ENCODE results near the gene FOXF2. TPM values are rescaled to one million over a fixed set of nuclear protein-coding genes. Genes with fewer than 3 reads are reported as not detected.

FOXF2 gene
- total and polyA plus RNA-seq, 2 donors (not counting 3 experiments of a cell fraction or from before 2014, with no cell fraction given), result not detected

GRCh38 chr6:1406306-1407072, 17.1 kb downstream of the FOXF2 start:
- H3K9me3 ChIP-seq (replicated peaks; ENCODE audit: control insufficient read depth, insufficient read depth, low read length), result no peaks in the 10 kb centered on the region
- dilution Hi-C loops (cut with MboI; ENCODE audit: extremely low pct_ligation_motif_present, low sequenced_read_pairs), result no loop called here
- ChIA-PET POLR2A (no interaction called here), CTCF (interaction anchor here (1.4 to 2.2 kb wide), 3 partner anchors 9 to 18 kb away, joined by 4 to 12 read pairs (median 7); no protein-coding TSS in a partner anchor)
- H3K4me1 ChIP-seq (ENCODE audit: control insufficient read depth, extremely low read depth, insufficient read depth, low read length), result no peaks in the 10 kb centered on the region
- DNase-seq (ENCODE audit: low read depth, low spot score) (no peak), FAIRE-seq (no peak)
- no peaks in the 10 kb centered on the region for H3K27me3 ChIP-seq (ENCODE audit: control insufficient read depth in 2 of 2, insufficient read depth in 2 of 2, low read length in 2 of 2)
- BruUV-seq (replicated peaks), result no TSS peak
- intact Hi-C loops (cut with micrococcal nuclease), result no loop called here
- H3K9ac ChIP-seq (replicated peaks; ENCODE audit: extremely low read depth, insufficient read depth, low read length), result no peak overlapping the region
- no peaks in the 10 kb centered on the region for H3K36me3 ChIP-seq (ENCODE audit: control insufficient read depth in 2 of 2, extremely low read depth in 1 of 2, insufficient read depth in 2 of 2, low read length in 2 of 2)
- no peak overlapping the region for H3K4me2 ChIP-seq (ENCODE audit: insufficient read depth, low read length)
- no peaks in the 10 kb centered on the region for H4K20me1 ChIP-seq (replicated peaks; ENCODE audit: control insufficient read depth, extremely low read depth, insufficient read depth, low read length)
- no peak overlapping the region for H3K27ac ChIP-seq (ENCODE audit: insufficient read depth, low read depth, low read length)
- H2AFZ ChIP-seq (ENCODE audit: low read depth, low read length), result no peak overlapping the region
- H3K4me3 ChIP-seq (replicated peaks in 1 of 3; ENCODE audit: insufficient read depth in 1 of 3, low read depth in 1 of 3, low read length in 3 of 3), result no peak overlapping the region
- no peaks in the 10 kb centered on the region for H3K79me2 ChIP-seq (ENCODE audit: control insufficient read depth, insufficient read depth, low read length)
- no peak for TF ChIP-seq GATA2 (IDR thresholded peaks at IDR 0.05; ENCODE audit: insufficient read depth, insufficient read length, low read depth, low read length)
- TF ChIP-seq, protein P1, sequence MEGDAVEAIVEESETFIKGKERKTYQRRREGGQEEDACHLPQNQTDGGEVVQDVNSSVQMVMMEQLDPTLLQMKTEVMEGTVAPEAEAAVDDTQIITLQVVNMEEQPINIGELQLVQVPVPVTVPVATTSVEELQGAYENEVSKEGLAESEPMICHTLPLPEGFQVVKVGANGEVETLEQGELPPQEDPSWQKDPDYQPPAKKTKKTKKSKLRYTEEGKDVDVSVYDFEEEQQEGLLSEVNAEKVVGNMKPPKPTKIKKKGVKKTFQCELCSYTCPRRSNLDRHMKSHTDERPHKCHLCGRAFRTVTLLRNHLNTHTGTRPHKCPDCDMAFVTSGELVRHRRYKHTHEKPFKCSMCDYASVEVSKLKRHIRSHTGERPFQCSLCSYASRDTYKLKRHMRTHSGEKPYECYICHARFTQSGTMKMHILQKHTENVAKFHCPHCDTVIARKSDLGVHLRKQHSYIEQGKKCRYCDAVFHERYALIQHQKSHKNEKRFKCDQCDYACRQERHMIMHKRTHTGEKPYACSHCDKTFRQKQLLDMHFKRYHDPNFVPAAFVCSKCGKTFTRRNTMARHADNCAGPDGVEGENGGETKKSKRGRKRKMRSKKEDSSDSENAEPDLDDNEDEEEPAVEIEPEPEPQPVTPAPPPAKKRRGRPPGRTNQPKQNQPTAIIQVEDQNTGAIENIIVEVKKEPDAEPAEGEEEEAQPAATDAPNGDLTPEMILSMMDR (IDR thresholded peaks at IDR 0.05; ENCODE audit: extremely low read depth in 1 of 2, insufficient read depth in 1 of 2, low read depth in 1 of 2, low read length in 2 of 2), result no peak
- no peak for TF ChIP-seq MYC (IDR thresholded peaks at IDR 0.05; ENCODE audit: low read depth, low read length)
- H3K9me1 ChIP-seq (replicated peaks; ENCODE audit: control insufficient read depth, extremely low read depth, insufficient read depth, low read length), result no peaks in the 10 kb centered on the region

GRCh38 chr6:1407499-1407990, 18.2 kb downstream of the FOXF2 start:
- Histone ChIP-seq H3K9me3 (replicated peaks; ENCODE audit: control insufficient read depth, insufficient read depth, low read length) (no peaks in the 10 kb centered on the region), H3K36me3 (ENCODE audit: control insufficient read depth in 2 of 2, extremely low read depth in 1 of 2, insufficient read depth in 2 of 2, low read length in 2 of 2) (no peaks in the 10 kb centered on the region), H3K4me1 (ENCODE audit: control insufficient read depth, extremely low read depth, insufficient read depth, low read length) (no peaks in the 10 kb centered on the region), H3K27ac (ENCODE audit: insufficient read depth, low read depth, low read length) (no peak overlapping the region), H3K79me2 (ENCODE audit: control insufficient read depth, insufficient read depth, low read length) (no peaks in the 10 kb centered on the region), H3K27me3 (ENCODE audit: control insufficient read depth in 2 of 2, insufficient read depth in 2 of 2, low read length in 2 of 2) (no peaks in the 10 kb centered on the region), H3K9ac (replicated peaks; ENCODE audit: extremely low read depth, insufficient read depth, low read length) (no peak overlapping the region), H3K9me1 (replicated peaks; ENCODE audit: control insufficient read depth, extremely low read depth, insufficient read depth, low read length) (no peaks in the 10 kb centered on the region), H3K4me3 (replicated peaks in 1 of 3; ENCODE audit: insufficient read depth in 1 of 3, low read depth in 1 of 3, low read length in 3 of 3) (no peak overlapping the region), H4K20me1 (replicated peaks; ENCODE audit: control insufficient read depth, extremely low read depth, insufficient read depth, low read length) (no peaks in the 10 kb centered on the region), H2AFZ (ENCODE audit: low read depth, low read length) (no peak overlapping the region), H3K4me2 (ENCODE audit: insufficient read depth, low read length) (no peak overlapping the region)
- POLR2A ChIA-PET, result no interaction called here
- CTCF ChIA-PET, result interaction anchor here (1.4 kb wide), 1 partner anchor 10 kb away, joined by 4 read pairs; no protein-coding TSS in a partner anchor
- BruUV-seq (replicated peaks), result no TSS peak
- DNase-seq (ENCODE audit: low read depth, low spot score) (no peak), FAIRE-seq (no peak)
- dilution Hi-C loops (cut with MboI; ENCODE audit: extremely low pct_ligation_motif_present, low sequenced_read_pairs), result no loop called here
- TF ChIP-seq EZH2 (IDR thresholded peaks at IDR 0.05; ENCODE audit: borderline replicate concordance, low read depth, low read length, severe bottlenecking), result no peak
- no peak for TF ChIP-seq FOS (IDR thresholded peaks at IDR 0.05; ENCODE audit: borderline replicate concordance, insufficient read depth, low read length)
- no peak for TF ChIP-seq POLR2A (IDR thresholded peaks at IDR 0.05; ENCODE audit: low read depth, low read length)
- no peak for TF ChIP-seq GATA2 (IDR thresholded peaks at IDR 0.05; ENCODE audit: insufficient read depth, insufficient read length, low read depth, low read length)
- TF ChIP-seq POLR2AphosphoS5 (IDR thresholded peaks at IDR 0.05; ENCODE audit: insufficient read depth, low read depth, low read length), result no peak
- no peak for TF ChIP-seq MYC (IDR thresholded peaks at IDR 0.05; ENCODE audit: low read depth, low read length)
- intact Hi-C loops (cut with micrococcal nuclease), result no loop called here
